Neural progenitor cell (in vitro differentiated cells): ENCODE results near the gene NEK1.

ENCODE experiments used
- EZH2 ChIP-seq: fragments of 200-600 bp; sonication (generic); IDR thresholded peaks from 2 replicates; pipeline ENCODE4 v1.6.1; 2017; ENCODE audit warnings: antibody characterized with exemption, mild to moderate bottlenecking, moderate library complexity
- EZH2phosphoT487 ChIP-seq: fragments of 200-600 bp; sonication (generic); IDR thresholded peaks from 2 replicates; pipeline ENCODE4 v1.6.1; 2017; ENCODE audit warnings: antibody characterized with exemption
- TF ChIP-seq, protein P1 (sequence below): fragments of 200-600 bp; sonication (generic); IDR thresholded peaks from 2 replicates; pipeline ENCODE4 v1.5.1; 2017; ENCODE audit warnings: antibody characterized with exemption, mild to moderate bottlenecking

DNA sequence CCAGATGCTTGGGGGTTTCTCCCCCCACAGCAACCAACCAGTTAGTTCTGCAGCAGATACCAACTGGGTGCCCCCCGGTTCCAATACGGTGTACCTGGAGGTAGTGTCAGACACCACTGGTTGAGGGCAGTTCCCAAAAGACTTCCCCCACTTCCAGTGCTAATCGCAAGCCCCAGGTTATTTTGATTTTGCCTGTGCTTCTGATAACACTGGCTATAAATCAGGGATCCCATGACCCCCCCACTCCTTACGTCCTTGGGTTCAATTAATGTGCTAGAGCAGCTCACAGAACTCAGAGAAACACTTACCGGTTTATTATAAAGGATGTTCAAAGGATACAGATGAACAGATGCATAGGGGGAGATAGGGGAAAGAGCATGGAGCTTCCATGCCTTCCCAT lies 13.5 kb upstream of the NEK1 start:
- TF ChIP-seq, protein P1, sequence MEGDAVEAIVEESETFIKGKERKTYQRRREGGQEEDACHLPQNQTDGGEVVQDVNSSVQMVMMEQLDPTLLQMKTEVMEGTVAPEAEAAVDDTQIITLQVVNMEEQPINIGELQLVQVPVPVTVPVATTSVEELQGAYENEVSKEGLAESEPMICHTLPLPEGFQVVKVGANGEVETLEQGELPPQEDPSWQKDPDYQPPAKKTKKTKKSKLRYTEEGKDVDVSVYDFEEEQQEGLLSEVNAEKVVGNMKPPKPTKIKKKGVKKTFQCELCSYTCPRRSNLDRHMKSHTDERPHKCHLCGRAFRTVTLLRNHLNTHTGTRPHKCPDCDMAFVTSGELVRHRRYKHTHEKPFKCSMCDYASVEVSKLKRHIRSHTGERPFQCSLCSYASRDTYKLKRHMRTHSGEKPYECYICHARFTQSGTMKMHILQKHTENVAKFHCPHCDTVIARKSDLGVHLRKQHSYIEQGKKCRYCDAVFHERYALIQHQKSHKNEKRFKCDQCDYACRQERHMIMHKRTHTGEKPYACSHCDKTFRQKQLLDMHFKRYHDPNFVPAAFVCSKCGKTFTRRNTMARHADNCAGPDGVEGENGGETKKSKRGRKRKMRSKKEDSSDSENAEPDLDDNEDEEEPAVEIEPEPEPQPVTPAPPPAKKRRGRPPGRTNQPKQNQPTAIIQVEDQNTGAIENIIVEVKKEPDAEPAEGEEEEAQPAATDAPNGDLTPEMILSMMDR = no peak
- TF ChIP-seq EZH2phosphoT487 = no peak
- TF ChIP-seq EZH2 = no peak
